GM12864 (cell line): Measurements from ENCODE around the gene FBXO11.
"Not testable (repeated sequence)": the region's sequence is repeated elsewhere in the genome, so short reads cannot be mapped to it uniquely, and the experiment has no call there.

Experiments used
- DNase-seq: peaks from one replicate; pipeline ENCODE4 v3.0.0-alpha.2; 2011; ENCODE audit warnings: low read depth
- H3K4me3 ChIP-seq: 2 replicates; pipeline ENCODE4 v1.5.1; 2011; ENCODE audit warnings: mild to moderate bottlenecking, low read depth, low read length, control low read depth
- TF ChIP-seq, protein P1 (sequence below): IDR thresholded peaks from 2 replicates; pipeline ENCODE4 v1.5.1; 2011; ENCODE audit warnings: low read depth, mild to moderate bottlenecking, moderate library complexity, low read length, control low read depth, inconsistent platforms; ENCODE audit errors: missing control alignments

Gene FBXO11

DNA sequence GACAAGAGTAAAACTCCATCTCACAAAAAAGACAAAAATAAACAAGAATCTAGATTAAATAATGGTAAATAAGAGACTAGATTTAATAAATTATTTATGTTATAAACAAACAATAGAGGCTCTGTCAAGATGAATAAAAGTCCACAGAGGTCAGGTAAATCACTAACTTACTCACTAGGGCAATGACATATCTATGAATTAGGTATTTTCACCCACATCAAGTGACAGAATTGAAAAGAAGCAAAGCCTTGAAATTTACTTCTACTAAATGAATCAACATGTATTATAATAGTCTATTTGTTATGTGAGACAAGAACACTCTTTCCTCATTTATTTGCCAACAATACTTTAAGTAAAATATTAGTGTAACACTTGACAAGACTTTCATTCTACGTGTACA is 41.7 kb downstream of the FBXO11 start:
- DNase-seq = no peak
- TF ChIP-seq, protein P1, sequence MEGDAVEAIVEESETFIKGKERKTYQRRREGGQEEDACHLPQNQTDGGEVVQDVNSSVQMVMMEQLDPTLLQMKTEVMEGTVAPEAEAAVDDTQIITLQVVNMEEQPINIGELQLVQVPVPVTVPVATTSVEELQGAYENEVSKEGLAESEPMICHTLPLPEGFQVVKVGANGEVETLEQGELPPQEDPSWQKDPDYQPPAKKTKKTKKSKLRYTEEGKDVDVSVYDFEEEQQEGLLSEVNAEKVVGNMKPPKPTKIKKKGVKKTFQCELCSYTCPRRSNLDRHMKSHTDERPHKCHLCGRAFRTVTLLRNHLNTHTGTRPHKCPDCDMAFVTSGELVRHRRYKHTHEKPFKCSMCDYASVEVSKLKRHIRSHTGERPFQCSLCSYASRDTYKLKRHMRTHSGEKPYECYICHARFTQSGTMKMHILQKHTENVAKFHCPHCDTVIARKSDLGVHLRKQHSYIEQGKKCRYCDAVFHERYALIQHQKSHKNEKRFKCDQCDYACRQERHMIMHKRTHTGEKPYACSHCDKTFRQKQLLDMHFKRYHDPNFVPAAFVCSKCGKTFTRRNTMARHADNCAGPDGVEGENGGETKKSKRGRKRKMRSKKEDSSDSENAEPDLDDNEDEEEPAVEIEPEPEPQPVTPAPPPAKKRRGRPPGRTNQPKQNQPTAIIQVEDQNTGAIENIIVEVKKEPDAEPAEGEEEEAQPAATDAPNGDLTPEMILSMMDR = no peak
- no peak overlapping the region for H3K4me3 ChIP-seq

DNA sequence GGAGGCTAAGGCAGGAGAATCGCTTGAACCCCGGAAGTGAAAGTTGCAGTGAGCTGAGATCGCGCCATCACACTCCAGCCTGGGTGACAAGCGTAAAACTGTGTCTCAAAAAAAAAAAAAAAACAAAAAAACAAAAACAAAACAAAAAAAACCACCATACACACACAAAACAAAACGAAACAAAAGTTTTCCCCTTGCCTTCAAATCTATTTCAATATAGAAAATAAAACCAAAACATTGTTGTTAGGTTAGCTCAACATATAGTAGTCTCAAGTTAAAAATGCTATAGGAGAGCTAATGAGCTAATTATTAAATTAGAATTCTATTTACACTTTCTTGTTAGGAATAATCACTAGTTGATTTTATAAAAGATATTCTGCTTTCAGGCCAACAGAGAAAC is 43.3 kb downstream of the FBXO11 start:
- TF ChIP-seq, protein P1 = no peak
- H3K4me3 ChIP-seq = no peak overlapping the region
- DNase-seq = no peak

DNA sequence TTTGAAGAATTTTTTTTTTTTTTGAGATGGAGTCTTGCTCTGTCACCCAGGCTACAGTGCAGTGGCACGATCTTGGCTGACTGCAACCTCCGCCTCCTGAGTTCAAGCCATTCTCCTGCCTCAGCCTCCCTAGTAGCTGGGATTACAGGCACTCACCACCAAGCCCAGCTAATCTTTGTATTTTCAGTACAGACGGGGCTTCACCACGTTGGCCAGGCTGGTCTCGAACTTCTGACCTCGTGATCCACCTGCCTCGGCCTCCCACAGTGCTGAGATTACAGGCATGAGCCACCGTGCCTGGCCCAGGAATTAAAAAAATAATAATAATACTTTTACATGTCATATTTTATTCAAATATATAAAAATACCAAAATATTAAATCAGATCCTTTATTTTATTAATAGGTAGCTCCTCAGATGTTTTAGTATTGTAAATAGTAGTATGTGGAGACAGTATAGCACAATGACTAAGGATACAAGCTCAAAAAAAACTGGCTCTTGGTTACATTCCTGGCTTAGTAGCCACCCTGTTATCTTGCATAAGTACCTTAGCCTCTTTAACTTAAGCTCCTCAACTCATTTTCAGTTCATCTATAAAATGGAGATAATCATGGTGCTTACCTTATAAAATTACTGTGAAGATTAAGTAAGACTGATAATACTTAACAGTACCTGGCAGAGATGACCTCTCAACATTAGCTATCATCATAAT is 53.1 kb downstream of the FBXO11 start:
- H3K4me3 ChIP-seq, DNase-seq: not testable (repeated sequence)

DNA sequence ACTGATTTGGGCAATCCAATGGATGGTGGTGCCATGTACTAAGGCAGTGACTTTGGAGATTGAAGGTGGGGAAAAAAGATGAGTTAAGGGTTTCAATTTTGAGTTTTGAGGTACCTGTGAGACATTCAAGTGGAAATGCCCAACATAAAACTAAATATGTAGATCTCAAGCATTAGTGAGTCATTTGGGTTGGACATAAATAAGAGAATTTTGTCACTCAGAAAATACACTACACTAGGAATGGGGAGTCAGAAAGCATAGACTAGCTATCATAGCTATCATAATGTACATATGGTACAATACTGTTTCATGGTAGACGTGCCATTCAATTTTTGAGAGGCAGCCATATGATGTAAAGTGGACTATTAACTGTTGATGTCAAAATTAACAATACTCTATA is 56.1 kb downstream of the FBXO11 start:
- H3K4me3 ChIP-seq = no peak overlapping the region
- TF ChIP-seq, protein P1 = no peak
- DNase-seq = no peak

DNA sequence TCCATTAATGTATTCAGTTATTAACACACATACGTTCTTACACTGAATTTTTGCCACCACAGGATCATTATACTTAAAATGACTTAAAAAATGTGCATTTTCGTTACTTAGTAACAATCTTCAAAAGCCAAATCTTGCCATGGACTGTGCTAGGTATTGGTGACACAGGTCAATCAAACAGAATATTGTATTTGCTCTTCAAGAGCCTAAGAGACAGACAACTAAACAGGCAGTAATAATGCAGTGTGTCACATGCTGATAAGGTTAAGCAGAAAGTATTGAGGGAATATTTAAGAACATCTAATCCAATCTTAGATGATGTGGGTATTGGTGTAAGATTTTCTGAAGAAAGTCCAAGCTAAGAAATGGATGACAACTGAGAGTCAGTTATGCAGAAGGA is 56.9 kb downstream of the FBXO11 start:
- no peak overlapping the region for H3K4me3 ChIP-seq
- TF ChIP-seq, protein P1 = no peak
- DNase-seq = no peak

DNA sequence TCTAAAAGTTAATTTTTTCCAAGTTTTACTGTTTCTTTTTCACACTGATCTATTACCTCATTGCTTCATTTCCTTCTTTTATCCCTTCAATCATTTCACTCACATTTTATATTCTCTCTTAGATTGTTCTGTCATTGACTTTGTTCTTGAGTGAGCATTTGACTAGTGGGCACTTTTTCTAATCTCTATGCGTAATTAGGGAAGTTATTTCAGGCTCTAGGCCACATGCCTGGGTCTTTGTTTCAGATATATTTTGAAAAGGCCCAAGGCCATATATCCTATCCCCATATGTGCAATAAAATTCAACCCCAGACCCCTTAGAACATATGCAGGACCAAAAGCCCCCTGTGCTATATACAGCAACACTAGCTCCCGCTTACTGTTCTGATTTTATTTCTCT is 62.1 kb downstream of the FBXO11 start:
- DNase-seq = no peak
- H3K4me3 ChIP-seq = no peak overlapping the region
- TF ChIP-seq, protein P1 = no peak

DNA sequence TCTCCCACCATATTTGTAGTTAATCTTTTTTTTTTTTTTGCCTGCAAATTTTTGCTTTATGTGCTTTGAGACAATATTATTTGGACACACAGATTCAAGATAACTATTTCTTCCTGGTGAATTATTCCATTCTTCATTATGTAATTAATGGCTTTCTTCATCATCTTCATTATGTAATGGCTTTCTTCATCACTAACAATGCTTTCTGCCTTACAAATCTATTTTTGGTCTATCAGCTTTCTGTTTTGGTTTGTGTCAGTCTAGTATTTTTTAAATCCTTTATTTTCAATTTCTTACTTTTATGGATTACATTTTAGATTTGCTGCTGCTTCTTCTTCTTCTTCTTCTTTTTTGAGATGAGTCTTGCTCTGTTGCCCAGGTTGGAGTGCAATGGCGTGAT is 62.9 kb downstream of the FBXO11 start:
- DNase-seq = no peak
- H3K4me3 ChIP-seq = no peak overlapping the region
- TF ChIP-seq, protein P1 = no peak
